Measurements from ENCODE around the gene ANKRD36. TPM values are rescaled to one million over a fixed set of nuclear protein-coding genes. Genes with fewer than 3 reads are reported as not detected.
"Not testable (repeated sequence)": the region's sequence is repeated elsewhere in the genome, so short reads cannot be mapped to it uniquely, and the experiment has no call there.

ANKRD36 gene
- total and polyA plus RNA-seq, 11 donors = 1.1 to 10.6 (median 4.7) TPM

- no peak for TF ChIP-seq POLR2A (IDR thresholded peaks at IDR 0.05)
- TF ChIP-seq CTCF (IDR thresholded peaks at IDR 0.05) = no peak
- no peak for ATAC-seq
- no peak overlapping the region for H3K27ac ChIP-seq
- DNase-seq = no peak
- intact Hi-C loops (cut with DNase I) = no loop called here
- 91 to 95% (median 93%) methylated on average over 5 of the region's 5 CpGs for WGBS, 4 donors
- H3K9me3 ChIP-seq = no peaks in the 10 kb centered on the region
- peaks cover 0 to 72% (median 41%) of the 10 kb centered on the region in 9 donors for H3K36me3 ChIP-seq
- no peaks in the 10 kb centered on the region for H3K4me1 ChIP-seq
- H3K27me3 ChIP-seq = no peaks in the 10 kb centered on the region
- no peak overlapping the region for H3K4me3 ChIP-seq
Measured at GRCh38 chr2:97210325-97210724, 97.4 kb downstream of the ANKRD36 start.

- H3K27ac ChIP-seq; H3K27me3 ChIP-seq; DNase-seq; H3K9me3 ChIP-seq; H3K4me1 ChIP-seq; intact Hi-C loops (cut with DNase I); H3K4me3 ChIP-seq; ATAC-seq: not testable (repeated sequence)
- H3K36me3 ChIP-seq = peaks cover 0 to 71% (median 44%) of the 10 kb centered on the region in 9 donors
- no CpG with 5 or more reads among the region's 2 CpGs for WGBS, 4 donors
Measured at GRCh38 chr2:97215025-97215424, 102.1 kb downstream of the ANKRD36 start.

GRCh38 chr2:97230848-97231585 lies 118.1 kb downstream of the ANKRD36 start:
- H3K27me3 ChIP-seq; ATAC-seq; DNase-seq; intact Hi-C loops (cut with DNase I); H3K4me3 ChIP-seq; H3K27ac ChIP-seq; H3K4me1 ChIP-seq: not testable (repeated sequence)
- WGBS, 4 donors = 94 to 96% (median 96%) methylated on average over 8 to 10 of the region's 10 CpGs
- Histone ChIP-seq H3K9me3 (peaks cover 0 to 13% (median 0%) of the 10 kb centered on the region in 12 donors), H3K36me3 (peaks cover 0 to 19% (median 7%) of the 10 kb centered on the region in 9 donors)

- H3K27ac ChIP-seq; H3K4me1 ChIP-seq; intact Hi-C loops (cut with DNase I); DNase-seq; H3K9me3 ChIP-seq; H3K27me3 ChIP-seq; H3K4me3 ChIP-seq; ATAC-seq: not testable (repeated sequence)
- H3K36me3 ChIP-seq = peaks cover 0 to 16% (median 7%) of the 10 kb centered on the region in 9 donors
- WGBS, 4 donors = 96 to 100% (median 98%) methylated on average over 1 of the region's 1 CpG
Measured at GRCh38 chr2:97232981-97233380, 120.0 kb downstream of the ANKRD36 start.

DNA sequence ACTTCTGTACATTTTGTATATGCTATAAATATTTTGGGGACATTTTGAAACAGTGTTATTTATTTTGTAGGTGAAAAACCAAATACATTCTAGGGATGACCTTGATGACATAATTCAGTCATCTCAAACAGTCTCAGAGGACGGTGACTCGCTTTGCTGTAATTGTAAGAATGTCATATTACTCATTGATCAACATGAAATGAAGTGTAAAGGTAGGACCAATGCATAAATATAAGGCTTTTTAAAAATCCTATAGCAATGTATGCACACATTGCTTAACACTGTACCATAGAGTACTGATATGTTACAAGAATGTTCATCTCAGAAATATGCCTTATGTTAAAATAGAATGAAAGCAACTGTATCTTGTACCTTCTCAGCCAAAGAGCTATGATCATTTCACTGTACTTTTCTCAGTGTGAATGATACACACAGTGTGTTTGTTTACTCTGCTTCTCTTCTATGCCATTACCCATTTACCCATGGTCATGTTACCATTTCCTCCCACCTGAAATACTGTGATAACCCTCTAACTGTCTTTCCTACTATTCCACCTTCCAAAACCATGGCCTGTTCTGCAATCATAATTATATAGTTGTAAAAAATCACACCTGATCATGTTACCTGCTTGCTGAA lies 120.8 kb downstream of the ANKRD36 start:
- intact Hi-C loops (cut with DNase I); ATAC-seq: not testable (repeated sequence)

DNA sequence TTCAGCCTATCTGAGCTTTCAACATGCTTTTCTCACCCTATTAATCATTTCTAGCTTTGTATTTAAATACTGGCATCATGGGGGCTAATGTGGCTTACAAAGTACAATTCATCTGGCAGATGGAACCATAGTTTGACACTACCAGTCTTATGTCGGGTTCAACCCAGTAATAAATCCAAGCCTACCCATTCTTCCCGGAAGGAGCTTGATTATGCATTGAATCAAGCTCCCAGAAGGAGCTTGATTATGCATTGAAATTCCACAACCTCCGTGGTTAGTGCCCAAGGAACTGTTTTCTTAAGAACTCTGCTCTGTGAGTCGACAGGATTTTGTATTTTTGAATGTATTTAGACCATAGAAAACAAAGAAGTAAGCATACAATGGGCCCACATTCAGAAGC lies 148.2 kb downstream of the ANKRD36 start:
- intact Hi-C loops (cut with DNase I); H3K27ac ChIP-seq; H3K36me3 ChIP-seq; H3K4me1 ChIP-seq; DNase-seq; ATAC-seq; H3K9me3 ChIP-seq; H3K4me3 ChIP-seq; H3K27me3 ChIP-seq: not testable (repeated sequence)
- 89 to 100% (median 92%) methylated on average over 2 to 4 of the region's 4 CpGs for WGBS, 4 donors

More for the DNA sequence above, 120.8 kb downstream of the ANKRD36 start:
- not testable (repeated sequence) for DNase-seq, H3K4me1 ChIP-seq, H3K27ac ChIP-seq, H3K9me3 ChIP-seq, H3K27me3 ChIP-seq, H3K4me3 ChIP-seq
- WGBS, 4 donors = no CpG with 5 or more reads among the region's 2 CpGs
- peaks cover 0 to 16% (median 7%) of the 10 kb centered on the region in 9 donors for H3K36me3 ChIP-seq

- peak in 2 of 5 donors; percentile 13 to 17 for DNase-seq
Measured at GRCh38 chr2:97266449-97266848, 153.5 kb downstream of the ANKRD36 start.

More at GRCh38 chr2:97266449-97266848, 153.5 kb downstream of the ANKRD36 start:
- H3K4me3 ChIP-seq; H3K4me1 ChIP-seq; H3K27me3 ChIP-seq; intact Hi-C loops (cut with DNase I); H3K27ac ChIP-seq; ATAC-seq; H3K36me3 ChIP-seq; H3K9me3 ChIP-seq: not testable (repeated sequence)
- WGBS, 4 donors = 97 to 100% methylated on average over 2 of the region's 6 CpGs; no CpG with 5 or more reads in 2 of the 4 donors

Data from heart left ventricle (tissue), 16 donors.